ENCODE results near the gene TNIP3. TPM values are rescaled to one million over a fixed set of nuclear protein-coding genes. Genes with fewer than 3 reads are reported as not detected.

Gene TNIP3
- total and polyA plus RNA-seq, 8 donors: 0.75 to 8.8 (median 1.3) TPM

- intact Hi-C loops (cut with DNase I): no loop called here
- TF ChIP-seq CTCF (IDR thresholded peaks at IDR 0.05): no peak
- no peak for ATAC-seq
Measured at GRCh38 chr4:121166976-121167375, 2.9 kb upstream of the TNIP3 start.

GRCh38 chr4:121165206-121165605 lies 1.1 kb upstream of the TNIP3 start:
- H3K27ac ChIP-seq: no peak overlapping the region
- H3K36me3 ChIP-seq: no peaks in the 10 kb centered on the region
- intact Hi-C loops (cut with DNase I): no loop called here
- no peaks in the 10 kb centered on the region for H3K9me3 ChIP-seq
- no peak overlapping the region for H3K4me3 ChIP-seq
- DNase-seq (no peak), ATAC-seq (peak; percentile 36)
- no peak for TF ChIP-seq CTCF (IDR thresholded peaks at IDR 0.05)
- H3K4me1 ChIP-seq: peaks cover 0 to 18% of the 10 kb centered on the region in 2 donors
- no peaks in the 10 kb centered on the region for H3K27me3 ChIP-seq

More at GRCh38 chr4:121166976-121167375, 2.9 kb upstream of the TNIP3 start:
- H3K27me3 ChIP-seq: no peaks in the 10 kb centered on the region
- H3K4me3 ChIP-seq: no peak overlapping the region
- no peak for DNase-seq
- H3K27ac ChIP-seq: no peak overlapping the region
- H3K9me3 ChIP-seq: no peaks in the 10 kb centered on the region
- H3K4me1 ChIP-seq: peaks cover 0 to 18% of the 10 kb centered on the region in 2 donors
- H3K36me3 ChIP-seq: no peaks in the 10 kb centered on the region

- Histone ChIP-seq H3K27ac (peak overlapping the region; percentile 16 to 78), H3K9me3 (no peaks in the 10 kb centered on the region), H3K4me3 (peak overlapping the region; percentile 17 to 44), H3K36me3 (no peaks in the 10 kb centered on the region), H3K4me1 (peaks cover 10 to 47% of the 10 kb centered on the region in 2 donors), H3K27me3 (no peaks in the 10 kb centered on the region)
- ATAC-seq (peak; percentile 88), DNase-seq (peak; percentile 20 to 88 (median 49))
- TF ChIP-seq CTCF (IDR thresholded peaks at IDR 0.05): no peak
- intact Hi-C loops (cut with DNase I): no loop called here
Measured at GRCh38 chr4:121156822-121157769, 7.0 kb downstream of the TNIP3 start.

DNA sequence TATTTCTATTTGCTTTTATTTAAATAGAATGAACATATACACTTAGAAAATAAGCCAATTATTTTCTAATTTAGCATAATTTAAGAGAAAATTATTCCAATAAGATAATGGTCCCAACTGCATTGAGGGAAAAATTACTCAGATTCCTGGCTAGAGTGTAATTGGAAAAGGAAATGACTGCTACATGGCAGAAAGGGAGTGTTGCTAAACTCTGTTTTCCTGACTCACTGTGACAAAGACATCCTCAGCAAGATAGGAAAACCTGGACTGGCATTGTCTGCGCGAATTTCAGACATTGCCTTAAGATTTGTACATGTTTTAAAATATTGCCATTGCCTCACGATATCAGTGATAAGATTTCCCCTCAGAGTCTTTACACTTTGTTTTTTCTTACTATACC lies 8.2 kb downstream of the TNIP3 start:
- Histone ChIP-seq H3K36me3 (no peaks in the 10 kb centered on the region), H3K27ac (peak overlapping the region; percentile 16 to 78), H3K27me3 (no peaks in the 10 kb centered on the region), H3K4me3 (peak overlapping the region; percentile 17 to 44), H3K9me3 (no peaks in the 10 kb centered on the region), H3K4me1 (peaks cover 10 to 47% of the 10 kb centered on the region in 2 donors)
- peak; percentile 64 for ATAC-seq
- DNase-seq: peak in 1 of 4 donors; percentile 25
- intact Hi-C loops (cut with DNase I): no loop called here
- no peak for TF ChIP-seq CTCF (IDR thresholded peaks at IDR 0.05)

GRCh38 chr4:121154103-121154515 lies 10.0 kb downstream of the TNIP3 start:
- TF ChIP-seq CTCF (IDR thresholded peaks at IDR 0.05): no peak
- H3K9me3 ChIP-seq: no peaks in the 10 kb centered on the region
- H3K27ac ChIP-seq: no peak overlapping the region
- no peak for DNase-seq
- no peak for ATAC-seq
- H3K4me3 ChIP-seq: no peak overlapping the region
- intact Hi-C loops (cut with DNase I): no loop called here
- H3K4me1 ChIP-seq: peaks cover 10 to 47% of the 10 kb centered on the region in 2 donors
- peaks cover 0 to 6% of the 10 kb centered on the region in 2 donors for H3K36me3 ChIP-seq
- no peaks in the 10 kb centered on the region for H3K27me3 ChIP-seq

Measured in left lung (tissue), 10 donors.